KOPT-K1 (cell line): ENCODE data around the gene INCA1.
A peak's percentile ranks its signal among the peaks of the same experiment; 100 is the strongest.
"Not testable (repeated sequence)": the region's sequence is repeated elsewhere in the genome, so short reads cannot be mapped to it uniquely, and the experiment has no call there.

ENCODE experiments used
- H3K27ac ChIP-seq: fragments of 200-600 bp; sonication (generic); 2 replicates; pipeline ENCODE4 v1.5.1; 2016; ENCODE audit warnings: antibody characterized with exemption, mild to moderate bottlenecking, low read depth, low read length; ENCODE audit not compliant: poor library complexity, severe bottlenecking
- H3K36me3 ChIP-seq: fragments of 200-600 bp; sonication (generic); 2 replicates; pipeline ENCODE4 v1.5.1; 2017; ENCODE audit warnings: antibody characterized with exemption, mild to moderate bottlenecking, low read length, moderate library complexity; ENCODE audit not compliant: insufficient read depth
- H3K9me3 ChIP-seq: fragments of 200-600 bp; sonication (generic); 2 replicates; pipeline ENCODE4 v1.5.1; 2017; ENCODE audit warnings: antibody characterized with exemption, low read length, mild to moderate bottlenecking; ENCODE audit not compliant: insufficient read depth, poor library complexity, severe bottlenecking

Gene INCA1, protein sequence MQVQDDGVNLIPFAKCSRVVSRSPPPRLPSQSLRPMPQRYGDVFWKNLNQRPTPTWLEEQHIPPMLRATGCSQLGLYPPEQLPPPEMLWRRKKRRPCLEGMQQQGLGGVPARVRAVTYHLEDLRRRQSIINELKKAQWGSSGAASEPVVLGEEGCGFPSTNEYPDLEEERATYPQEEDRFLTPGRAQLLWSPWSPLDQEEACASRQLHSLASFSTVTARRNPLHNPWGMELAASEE

DNA sequence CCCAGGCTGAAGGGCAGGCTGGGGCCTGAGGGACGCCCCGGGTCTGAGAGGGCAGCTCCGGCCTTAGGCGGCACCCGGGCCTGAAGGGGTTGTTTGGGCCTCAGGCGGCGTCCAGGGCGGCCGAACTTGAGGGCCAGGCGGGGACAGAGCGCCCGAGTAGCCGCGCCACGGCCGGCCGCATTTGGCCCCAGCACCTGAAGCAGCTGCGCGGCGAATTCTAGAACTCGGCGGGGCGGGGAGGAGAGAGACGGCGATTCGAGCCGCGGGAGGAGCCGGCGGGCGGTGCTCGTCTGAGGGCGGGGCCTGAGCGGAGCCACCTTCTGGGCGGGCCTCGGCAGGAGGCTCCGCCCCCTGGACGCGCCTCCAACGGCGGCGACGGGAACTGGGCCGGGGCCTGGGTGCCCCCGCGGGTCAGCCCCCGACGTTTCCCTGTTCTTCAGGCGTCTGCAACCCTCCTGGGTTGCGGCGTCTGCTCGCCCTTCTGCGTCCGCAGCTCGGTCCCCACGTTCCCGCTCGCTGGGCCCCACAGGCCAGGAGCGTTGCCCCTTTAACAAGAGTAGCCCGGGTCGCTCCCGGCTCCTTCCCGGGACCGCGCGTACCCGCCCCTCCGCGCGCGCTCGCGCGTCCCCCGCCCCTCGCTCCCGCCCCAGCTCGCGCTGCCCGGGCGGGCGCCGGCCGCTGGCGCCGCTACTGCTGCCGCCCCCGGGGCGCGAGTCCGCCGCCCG is at the start of gene INCA1, which contains the start of gene KIF1C:
TSS of gene INCA1 (minus strand) at position 221 of the 725 bp plus-strand sequence. CDS start 3,085 bp downstream, outside the sequence.
TSS of gene KIF1C (plus strand) at position 649 of the 725 bp plus-strand sequence. CDS start 2,297 bp downstream, outside the sequence.
- Histone ChIP-seq H3K27ac (peak within 1 kb of the TSS; percentile 75), H3K36me3 (peaks cover 13% of the 10 kb centered on the region; the same call in 1 of the 2 replicates), H3K9me3 (no peaks in the 10 kb centered on the region)

DNA sequence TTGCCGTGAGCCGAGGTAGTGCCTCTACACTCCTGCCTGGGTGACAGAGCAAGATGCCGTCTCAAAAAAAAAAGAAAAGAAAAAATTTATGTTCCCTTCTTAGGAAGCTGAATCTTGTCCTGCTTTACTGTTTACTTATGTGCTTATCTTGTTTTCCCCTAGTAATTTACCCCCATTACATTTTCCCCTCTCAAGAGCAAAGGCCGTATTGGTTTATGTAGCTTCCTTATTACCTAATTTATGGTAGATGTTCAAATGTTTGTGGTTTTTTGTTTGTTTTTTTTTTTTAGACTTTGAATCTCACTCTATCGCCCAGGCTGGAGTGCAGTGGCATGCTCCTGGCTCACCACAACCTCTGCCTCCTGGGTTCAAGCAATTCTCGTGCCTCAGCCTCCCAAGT is 48.2 kb upstream of the INCA1 start:
- no peaks in the 10 kb centered on the region for H3K9me3 ChIP-seq
- no peak overlapping the region for H3K27ac ChIP-seq
- no peaks in the 10 kb centered on the region for H3K36me3 ChIP-seq

DNA sequence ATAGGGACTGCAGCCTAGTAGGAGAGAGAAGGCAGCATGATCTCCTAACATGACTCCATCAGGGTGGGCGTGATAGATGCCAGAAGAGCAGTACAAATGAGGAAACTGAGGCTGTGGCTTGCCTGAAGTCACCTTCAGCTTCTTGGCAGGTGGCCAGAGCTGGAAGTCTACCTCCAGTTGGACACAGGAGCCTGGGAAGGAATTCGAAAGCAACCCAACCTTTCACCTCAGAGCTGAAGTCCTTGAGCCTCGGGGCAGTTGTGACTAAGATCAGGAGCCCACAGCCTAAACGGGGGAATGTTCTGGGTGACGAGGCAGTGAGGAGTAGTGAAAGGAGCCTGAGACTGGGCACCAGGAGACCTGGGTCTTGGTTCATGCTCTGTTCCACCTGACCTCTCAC is 47.3 kb upstream of the INCA1 start:
- Histone ChIP-seq H3K9me3 (no peaks in the 10 kb centered on the region), H3K36me3 (no peaks in the 10 kb centered on the region), H3K27ac (no peak overlapping the region)

DNA sequence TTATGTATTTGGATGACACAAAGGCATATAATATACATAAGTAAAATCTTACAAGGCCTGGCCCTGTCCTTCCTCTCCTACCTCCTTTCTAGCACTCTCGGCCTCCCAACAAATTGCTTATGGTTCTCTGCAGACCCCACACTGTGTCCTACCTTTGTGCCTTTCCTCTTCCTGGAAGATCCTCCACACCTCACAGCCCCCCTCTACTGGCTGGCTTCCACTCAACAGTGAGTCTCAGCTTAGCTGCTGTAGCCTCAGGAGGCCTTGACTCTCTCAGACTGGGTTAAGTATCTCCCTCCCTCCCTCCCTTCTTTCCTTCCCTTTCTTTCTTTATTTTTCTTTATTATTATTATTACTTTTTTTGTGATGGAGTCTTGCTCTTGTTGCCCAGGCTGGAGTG is 46.2 kb upstream of the INCA1 start:
- Histone ChIP-seq H3K36me3 (no peaks in the 10 kb centered on the region), H3K27ac (no peak overlapping the region), H3K9me3 (no peaks in the 10 kb centered on the region)

DNA sequence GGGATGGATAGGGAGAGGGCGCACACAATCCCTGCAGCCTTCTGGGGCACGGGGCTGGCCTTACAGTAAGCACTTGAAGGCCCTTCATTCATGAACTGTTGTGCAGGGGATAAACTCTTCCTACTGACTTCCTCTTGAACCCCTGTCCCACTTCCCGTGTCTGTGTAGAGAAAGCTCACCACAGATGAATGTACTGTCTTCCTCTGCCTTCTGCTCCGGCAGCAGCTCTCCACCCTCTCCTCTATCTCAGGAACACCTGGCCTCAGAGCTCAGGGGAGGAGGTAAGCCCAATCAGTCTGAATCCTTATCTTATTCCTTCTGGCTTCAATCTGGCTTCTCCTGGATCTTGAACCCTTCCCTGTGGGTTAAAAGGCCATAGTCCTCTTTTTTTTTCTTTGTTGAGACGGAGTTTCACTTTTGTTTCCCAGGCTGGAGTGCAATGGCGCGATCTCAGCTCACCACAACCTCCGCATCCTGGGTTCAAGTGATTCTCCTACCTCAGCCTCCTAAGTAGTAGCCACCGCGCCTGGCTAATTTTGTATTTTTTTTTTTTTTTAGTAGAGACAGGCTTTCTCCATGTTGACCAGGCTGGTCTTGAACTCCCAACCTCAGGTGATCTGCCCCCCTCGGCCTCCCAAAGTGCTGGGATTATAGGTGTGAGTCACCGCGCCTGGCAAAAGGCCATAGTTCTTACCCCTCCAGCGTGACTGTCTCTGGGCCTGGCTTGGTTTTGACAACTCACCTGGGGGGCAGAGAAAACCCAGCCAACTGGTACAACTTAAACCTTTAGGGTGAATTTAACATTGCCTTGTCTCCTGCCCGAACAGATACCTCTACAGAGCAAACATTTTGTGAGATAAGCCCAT is 45.1 kb upstream of the INCA1 start:
- H3K27ac ChIP-seq: peak overlapping the region; percentile 58
- no peaks in the 10 kb centered on the region for H3K36me3 ChIP-seq
- H3K9me3 ChIP-seq: no peaks in the 10 kb centered on the region

DNA sequence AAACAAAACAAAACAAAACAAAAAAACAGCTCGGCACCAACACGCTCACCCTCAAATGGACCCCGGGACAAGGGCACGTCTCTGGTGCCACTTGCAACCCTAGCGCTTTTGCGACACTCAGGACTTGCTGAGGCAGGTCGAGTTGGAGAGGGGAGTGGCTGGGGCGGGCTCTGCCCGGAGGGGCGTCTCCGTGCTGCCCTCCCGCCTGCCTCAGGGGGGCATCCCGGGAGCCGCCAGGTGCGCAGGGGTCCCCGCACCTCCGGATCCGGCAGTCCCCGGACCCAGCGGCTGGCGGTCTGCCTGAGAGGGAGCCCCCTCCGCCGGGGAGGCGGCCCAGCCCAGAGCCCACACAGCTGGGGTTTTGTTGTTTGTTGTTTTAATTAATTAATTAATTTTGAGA is 38.0 kb upstream of the INCA1 start, which contains the start of gene SLC52A1:
TSS of gene SLC52A1 (minus strand) at position 112 of the 400 bp plus-strand sequence. CDS start 820 bp downstream, outside the sequence.
- Histone ChIP-seq H3K27ac (no peak within 1 kb of the TSS), H3K36me3 (no peaks in the 10 kb centered on the region)

DNA sequence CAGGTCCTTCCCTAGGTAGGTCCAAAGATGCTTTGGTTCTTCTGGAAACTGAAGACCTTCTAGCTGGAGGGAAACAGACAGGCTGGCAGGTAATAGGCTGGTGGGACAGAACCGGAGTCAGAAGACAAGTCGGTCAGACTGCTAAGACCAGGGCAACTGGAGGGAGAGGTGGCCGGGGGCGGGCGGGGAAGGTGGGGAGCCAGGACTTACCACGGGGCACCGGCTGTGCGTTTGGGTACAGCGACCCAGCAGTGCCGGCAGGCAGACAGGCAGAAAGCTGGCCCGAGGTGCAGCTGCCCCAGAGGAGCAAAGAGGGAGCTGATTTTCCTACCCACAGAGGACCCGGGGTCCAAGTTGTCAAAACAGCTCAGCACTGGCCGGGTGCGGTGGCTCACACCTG is 37.3 kb upstream of the INCA1 start:
- Histone ChIP-seq H3K36me3 (no peaks in the 10 kb centered on the region), H3K9me3 (no peaks in the 10 kb centered on the region), H3K27ac (no peak overlapping the region)

More for the DNA sequence above, 38.0 kb upstream of the INCA1 start, which contains the start of gene SLC52A1:
- no peaks in the 10 kb centered on the region for H3K9me3 ChIP-seq

DNA sequence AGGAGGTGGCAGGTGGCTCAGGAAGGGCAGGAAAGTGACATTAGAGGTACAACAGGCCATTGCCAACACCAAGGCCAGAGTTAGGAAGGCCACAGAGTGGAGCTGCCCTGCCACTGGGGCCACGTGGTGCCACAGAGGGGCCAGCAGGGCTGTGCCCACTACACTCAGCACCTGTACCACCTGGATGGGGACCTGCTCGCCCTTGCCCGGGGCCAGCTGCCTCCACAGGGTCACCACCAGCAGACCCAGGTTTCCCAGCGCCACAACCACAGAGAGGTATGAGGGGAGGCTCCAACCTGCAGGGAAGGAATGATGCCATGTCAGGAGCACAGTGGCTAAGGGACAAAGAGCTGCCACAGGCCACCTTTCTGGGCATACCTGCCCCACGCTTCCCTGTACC is 36.7 kb upstream of the INCA1 start:
- H3K36me3 ChIP-seq: no peaks in the 10 kb centered on the region
- no peaks in the 10 kb centered on the region for H3K9me3 ChIP-seq
- no peak overlapping the region for H3K27ac ChIP-seq

DNA sequence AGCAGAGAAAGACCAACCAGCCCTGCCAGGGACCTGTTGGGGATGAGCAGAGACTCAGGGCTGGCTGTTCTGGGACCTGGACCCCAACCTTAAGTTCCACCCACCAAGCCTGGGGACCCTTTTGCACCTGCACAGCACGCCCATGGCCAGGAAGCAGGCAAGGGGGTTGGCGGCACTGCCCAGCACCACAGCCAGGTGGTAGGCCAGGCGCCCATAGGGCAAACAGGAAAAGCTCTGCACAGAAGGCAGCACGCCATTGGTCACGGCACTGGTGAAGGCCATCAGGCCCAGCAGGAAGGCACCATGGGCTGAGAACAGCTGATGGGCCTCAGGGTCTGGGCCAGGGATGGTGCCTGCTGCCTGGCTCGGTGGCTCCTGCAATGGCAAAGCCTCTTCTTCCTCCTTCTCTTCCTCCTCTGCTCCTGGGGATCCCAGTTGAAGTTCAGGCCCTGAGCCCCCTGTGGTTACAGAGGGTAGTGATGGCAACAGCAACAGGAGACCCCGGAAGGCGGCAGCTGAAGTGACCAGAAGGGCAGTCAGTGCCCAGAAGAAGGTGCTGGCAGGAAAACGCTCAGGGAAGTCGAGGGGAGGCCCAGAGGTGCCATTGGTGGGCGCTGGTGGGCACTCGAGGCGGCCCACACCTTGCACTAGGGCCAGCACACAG is 36.2 kb upstream of the INCA1 start:
- Histone ChIP-seq H3K27ac (no peak overlapping the region), H3K36me3 (no peaks in the 10 kb centered on the region), H3K9me3 (no peaks in the 10 kb centered on the region)

DNA sequence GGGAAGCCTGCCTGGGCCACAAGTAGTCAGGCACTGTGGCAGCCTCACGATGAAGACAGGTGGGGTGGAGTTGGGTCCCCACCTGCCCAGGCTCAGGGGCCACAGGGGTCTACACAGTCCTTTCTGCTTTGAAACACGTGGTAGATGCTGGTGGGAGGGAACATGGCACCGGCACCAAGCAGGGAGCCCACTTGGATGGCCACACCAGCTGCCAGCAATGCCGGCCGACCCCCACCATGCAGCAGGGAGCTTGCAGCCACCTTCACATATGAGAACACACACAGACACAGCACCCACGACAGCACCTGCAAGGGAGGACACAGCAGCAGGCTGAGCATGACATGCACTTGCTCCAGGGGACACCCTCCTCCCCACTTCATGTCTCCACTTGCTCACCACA is 35.5 kb upstream of the INCA1 start:
- no peaks in the 10 kb centered on the region for H3K36me3 ChIP-seq
- H3K9me3 ChIP-seq: no peaks in the 10 kb centered on the region
- H3K27ac ChIP-seq: no peak overlapping the region

DNA sequence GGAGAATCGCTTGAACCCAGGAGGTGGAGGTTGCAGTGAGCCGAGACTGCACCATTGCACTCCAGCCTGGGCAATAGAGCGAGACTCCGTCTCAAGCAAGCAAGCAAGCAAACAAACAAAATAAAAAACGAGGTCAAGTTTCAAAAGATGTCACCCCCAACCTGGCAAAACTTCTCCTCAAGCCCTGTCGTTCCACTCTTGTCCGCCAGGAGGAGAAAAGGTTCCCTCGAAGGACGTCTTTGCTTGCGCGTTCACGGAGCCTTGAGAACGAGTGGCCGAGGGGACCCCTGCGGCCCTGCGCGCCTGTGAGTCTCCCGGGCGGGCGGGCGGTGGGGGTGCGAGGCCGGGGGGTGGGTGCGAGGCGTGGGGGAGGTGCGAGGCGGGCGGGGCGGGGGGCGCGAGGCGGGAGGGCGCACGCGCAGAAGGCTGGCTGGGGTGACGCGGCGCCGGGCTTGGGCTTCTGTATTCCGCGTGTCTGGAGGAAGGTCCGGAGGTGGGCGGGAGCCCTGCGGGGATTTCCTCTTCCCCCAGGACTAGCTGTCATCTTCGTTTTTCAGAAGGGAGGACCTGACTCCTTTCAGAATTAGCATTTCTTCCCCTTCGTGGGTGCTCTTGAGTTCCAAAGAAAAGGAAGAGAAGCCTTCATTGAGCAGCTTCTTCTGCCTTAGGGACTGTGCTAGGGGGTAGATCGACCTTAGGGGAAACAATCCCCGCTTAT is 34.2 kb upstream of the INCA1 start:
- peak overlapping the region; percentile 41 for H3K27ac ChIP-seq
- H3K9me3 ChIP-seq: no peaks in the 10 kb centered on the region
- H3K36me3 ChIP-seq: no peaks in the 10 kb centered on the region

DNA sequence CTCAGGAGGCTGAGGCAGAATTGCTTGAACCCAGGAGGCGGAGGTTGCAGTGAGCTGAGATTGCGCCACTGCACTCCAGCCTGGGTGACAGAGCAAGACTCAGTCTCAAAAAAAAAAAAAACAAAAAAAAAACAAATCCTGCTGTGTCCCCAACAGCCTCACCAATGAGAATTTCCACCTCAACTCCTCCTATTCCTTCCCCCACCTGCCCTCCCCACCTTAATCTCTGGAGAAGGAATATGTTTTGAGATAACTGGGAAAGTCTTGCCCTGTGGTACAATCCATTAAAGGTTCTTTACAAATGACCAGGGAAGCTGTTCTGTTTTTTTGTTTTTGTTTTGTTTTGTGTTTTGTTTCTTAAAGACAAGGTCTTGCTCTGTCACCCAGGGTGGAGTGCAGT is 32.8 kb upstream of the INCA1 start:
- H3K9me3 ChIP-seq, H3K36me3 ChIP-seq, H3K27ac ChIP-seq: not testable (repeated sequence)

DNA sequence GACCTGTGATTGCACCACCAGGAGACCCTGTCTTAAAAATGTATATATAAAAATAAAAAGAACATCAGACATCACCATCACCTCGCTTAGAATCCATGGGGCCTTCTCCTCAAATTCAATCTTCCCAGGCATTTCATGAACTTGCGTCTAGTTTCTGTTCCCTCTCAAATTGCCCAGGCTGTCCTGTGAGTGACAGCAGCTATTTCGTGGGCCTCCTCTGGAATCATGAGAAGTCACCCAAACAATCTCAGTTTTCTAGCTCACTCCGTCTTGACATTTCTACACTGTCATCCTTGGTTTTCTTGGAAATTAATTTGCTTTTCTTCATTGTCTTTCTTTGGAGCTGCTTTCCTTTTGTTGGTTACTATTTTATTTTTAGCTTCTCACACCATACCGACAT is 30.6 kb upstream of the INCA1 start:
- H3K36me3 ChIP-seq: no peaks in the 10 kb centered on the region
- no peaks in the 10 kb centered on the region for H3K9me3 ChIP-seq
- H3K27ac ChIP-seq: no peak overlapping the region

DNA sequence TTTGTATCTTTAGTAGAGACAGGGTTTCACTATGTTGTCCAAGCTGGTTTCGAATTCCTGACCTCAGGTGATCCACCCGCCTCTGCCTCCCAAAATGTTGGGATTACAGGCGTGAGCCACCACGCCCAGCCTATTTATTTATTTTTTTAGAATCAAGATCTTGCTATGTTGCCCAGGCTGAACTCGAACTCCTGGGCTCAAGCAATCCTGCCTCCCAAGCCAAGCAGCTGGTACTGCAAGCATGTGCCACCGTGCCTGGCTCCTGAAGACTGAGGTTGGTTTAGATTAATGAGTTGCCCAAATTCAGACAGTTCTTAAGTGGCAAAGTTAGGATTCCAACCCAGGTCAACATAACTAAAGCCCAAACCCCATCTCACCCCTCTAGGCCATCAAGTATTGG is 30.0 kb upstream of the INCA1 start:
- no peak overlapping the region for H3K27ac ChIP-seq
- no peaks in the 10 kb centered on the region for H3K36me3 ChIP-seq
- H3K9me3 ChIP-seq: no peaks in the 10 kb centered on the region
